GM18499 (cell line): ENCODE measurements around the gene USP22.

Source experiments
- ATAC-seq: cut with Tn5 transposase; IDR thresholded peaks from one replicate; pipeline ENCODE4 v1.9.1; 2021; ENCODE audit warnings: moderate number of reproducible peaks; ENCODE audit not compliant: insufficient read depth, unreplicated experiment

USP22 gene

DNA sequence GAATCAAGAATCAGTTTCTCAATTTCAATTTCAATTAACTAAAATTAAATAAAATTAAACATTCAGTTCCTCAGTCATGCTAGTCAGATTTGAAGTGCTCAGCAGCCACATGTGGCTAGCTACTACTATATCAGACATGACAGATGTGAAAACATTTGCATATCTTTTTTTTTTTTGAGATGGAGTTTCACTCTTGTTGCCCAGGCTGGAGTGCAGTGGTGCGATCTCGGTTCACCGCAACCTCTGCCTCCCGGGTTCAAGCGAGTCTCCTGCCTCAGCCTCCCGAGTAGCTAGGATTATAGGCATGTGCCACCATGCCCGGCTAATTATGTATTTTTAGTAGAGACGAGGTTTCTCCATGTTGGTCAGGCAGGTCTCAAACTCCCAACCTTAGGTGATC, 10.2 kb upstream of the USP22 start:
- peak; percentile 80 for ATAC-seq

DNA sequence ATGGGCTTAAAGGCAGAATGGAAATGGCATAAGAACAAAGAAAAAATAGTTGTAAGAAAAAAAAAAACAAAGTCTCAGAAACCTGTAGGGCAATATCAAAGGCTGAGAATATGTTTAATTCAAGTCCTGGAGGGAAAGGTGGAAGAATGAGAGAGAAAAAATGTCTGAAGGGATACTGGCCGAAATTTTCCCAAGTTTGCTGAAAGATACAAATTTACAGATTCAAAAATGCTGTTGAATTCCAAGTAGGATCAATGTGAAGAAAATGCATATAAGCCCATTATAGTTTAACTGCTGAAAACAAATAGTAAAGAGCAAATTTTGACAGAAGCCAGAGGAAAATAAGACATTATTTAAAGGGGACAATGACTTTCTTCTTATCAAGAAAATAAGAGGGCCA, 6.6 kb upstream of the USP22 start:
- no peak for ATAC-seq

DNA sequence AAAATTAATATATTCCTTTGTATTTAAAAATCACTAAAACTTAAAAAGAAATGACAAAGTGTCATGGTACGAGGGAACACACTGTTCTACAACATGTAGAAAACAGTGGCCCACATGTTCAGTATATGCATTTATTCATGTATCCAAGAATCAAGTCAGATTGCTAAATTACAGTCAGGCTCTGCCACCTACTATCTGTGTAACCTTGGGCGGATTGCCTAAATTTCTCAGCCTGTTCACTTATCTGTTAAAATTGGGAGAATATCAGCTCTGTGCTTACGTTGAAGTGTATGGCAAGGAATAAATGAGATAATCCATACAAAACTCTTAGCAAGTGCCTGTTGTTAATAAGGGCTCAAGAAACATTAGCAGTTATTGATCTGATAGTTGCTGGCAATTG, 3.4 kb upstream of the USP22 start:
- no peak for ATAC-seq

DNA sequence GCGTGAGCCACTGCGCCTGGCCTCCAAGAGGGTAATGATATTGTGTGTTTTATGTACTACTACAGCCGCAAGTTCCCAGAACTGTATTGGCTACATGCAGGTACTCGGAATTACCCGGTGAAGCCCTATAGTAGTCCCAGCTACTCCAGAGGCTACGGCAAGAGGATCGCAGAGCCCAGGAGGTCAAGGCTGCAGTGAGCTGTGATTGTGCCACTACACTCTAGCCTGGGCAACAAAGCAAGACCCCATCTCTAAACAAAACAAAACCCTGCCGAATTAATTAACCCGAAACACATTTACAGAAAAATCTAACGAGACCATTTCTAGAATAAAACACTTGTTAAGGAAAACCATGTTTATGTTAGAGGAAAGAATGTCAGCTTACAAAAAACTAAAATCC, 2.2 kb upstream of the USP22 start:
- no peak for ATAC-seq

DNA sequence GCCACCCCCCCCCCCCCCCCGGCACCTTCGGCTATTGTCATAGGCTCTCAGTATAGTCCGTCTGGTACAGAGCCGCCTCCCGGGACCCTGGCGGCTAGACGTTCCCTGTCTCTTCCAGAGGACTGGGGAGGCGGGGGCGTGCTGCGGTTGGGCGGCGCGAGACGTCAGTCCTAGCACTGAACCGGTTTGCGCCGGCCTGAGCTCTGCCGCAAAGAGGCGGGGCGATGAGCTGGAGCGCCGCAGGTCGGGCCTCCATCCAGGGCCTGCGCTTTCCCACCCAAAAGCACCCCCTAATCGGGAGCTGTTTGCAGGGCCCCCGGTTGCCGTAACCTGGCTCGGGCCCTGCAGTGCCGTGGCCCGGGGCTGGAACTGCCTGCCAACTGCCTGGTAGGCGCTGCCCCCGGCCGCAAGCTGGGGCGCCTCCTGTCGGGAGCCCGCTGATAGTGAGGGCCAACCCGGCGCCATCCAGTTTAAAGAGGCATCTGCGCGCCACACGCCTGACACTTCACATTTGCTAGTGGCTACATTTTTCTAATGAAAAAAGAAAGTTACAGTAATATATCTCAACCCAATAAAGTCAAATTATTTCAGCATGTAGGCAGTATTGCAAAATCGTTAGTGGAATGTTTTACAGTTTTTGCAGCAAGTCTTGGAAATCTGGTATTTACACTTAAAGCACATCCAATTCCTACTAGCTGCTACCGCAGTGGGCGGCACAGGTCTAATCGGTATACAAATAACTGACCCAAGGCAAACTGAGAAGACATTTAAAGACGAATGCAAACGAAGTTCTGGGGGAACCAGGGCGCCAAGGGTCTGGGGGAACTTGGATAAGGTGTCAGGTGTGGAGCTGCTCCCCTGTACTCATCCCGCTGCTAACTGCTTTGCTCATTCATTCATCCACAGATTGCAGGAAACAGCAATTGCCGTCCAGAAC, 753 bp upstream of the USP22 start:
- ATAC-seq = peak; percentile 57

DNA sequence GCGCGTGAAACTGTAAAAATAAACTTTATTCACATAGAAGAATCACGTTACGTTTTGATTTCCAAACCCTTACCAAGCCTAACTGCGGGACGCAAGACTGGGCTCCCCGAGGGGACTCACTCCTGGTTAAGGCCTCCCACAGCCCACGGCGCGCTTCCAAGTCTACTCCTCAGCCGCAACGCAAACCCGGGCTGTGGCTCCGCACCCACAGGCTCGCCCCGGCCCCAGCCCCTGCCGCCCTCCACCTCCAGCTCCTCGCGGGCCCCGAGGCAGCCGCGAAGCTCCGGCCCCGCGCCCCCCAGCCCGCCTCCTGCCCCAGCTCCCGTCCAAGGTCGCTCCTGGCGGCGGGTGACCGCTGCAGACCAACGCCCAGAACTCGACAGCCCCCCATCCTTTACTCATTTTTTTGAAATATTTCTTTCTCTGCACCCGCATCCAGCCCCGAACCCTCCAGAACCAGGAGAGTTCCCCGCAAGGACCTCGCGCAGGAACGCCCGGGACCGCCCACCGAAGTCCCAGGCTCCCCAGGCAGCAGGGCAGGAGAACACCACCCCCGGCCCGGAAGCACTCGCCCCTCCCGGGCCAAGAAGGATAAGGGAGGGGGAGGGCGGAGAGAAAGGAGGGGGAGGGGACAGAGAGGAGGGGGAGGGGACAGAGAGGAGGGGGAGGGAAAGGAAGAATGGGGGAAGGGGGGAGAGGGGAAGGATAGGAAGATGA, 912 bp downstream of the USP22 start:
- ATAC-seq = no peak

DNA sequence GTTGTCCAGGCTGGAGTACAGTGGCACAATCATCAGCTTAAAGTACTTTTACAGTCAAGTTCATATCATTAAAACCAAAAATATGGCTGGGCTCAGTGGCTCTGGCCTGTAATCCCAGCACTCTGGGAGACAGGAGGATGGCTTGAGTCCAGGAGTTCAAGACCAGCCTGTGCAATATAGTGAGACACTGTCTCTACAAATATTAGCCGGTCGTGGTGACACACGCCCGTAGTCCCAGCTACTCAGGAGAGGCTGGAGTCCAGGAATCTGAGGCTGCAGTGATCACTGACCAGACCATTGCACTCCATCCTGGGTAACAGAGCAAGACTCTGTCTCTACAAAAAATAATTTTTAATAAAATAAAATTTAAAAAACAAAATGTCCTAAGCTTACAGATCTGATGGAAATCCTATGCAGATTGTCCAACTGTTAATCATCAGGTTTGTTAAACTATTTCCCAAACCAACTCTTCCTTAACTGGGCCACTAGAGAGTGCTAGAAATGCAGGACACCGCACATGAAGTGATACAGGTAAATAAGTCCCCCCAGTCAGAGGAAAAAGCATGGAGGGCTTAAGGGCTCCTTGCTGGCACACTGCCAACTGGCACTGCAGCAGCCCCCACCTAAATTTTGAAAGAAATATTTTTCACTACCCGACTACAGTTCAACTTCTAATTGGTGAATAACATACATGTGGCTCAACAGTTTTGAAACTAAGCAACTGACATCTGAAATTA, 2.8 kb downstream of the USP22 start:
- no peak for ATAC-seq

DNA sequence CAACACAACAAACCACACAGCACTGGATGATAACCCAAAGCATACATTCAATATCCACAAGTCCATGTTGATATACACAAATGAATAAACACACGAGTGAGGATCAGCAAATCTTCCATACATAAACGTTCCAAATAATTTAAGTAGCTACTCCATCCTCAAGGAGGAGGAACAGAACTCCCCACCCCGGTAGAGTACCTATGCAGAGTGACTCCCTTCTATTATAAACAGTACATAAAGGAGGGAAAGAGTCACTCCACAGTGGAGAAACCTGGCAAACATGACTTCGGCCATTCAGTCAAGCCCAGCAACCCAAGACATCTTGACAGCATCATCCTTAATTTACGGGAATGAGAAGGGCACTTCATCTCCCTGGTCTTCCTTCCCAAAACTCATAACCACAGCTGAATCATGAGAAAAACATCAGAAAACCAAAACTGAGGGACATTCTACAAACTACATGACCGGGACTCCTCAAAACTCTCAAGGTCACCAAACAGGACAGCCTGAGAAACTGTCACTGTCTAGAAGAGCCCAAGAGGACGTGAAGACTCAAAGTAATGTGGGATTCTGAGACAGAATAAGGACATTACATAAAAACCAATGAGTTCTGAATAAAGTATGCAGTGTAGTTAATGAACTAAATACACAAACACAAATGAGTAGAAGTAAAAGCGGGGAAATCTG, 5.6 kb downstream of the USP22 start:
- no peak for ATAC-seq

DNA sequence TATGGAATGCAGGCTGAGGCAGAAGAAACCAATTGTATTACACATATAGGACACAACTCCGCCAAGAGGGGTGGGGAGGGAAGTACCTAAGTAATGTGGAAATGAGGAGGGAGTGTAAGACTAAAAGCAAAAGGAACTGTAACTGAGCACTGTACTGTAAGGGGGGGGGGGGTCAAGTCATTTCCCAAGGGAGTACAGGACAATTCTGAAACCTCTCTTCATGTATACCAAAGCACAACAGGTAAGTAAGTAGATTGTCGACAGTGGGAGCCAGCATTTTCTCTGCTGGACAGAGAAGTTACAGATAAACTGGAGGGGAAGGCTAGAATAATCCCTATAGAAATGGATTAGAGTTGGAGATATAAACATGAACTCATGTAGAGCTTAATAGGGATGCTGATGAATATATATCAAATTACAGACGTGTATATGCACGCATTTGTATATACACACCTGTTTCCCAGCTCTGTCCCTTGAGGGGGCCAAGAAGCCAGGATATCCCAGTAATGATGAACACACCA, 6.4 kb downstream of the USP22 start:
- no peak for ATAC-seq

DNA sequence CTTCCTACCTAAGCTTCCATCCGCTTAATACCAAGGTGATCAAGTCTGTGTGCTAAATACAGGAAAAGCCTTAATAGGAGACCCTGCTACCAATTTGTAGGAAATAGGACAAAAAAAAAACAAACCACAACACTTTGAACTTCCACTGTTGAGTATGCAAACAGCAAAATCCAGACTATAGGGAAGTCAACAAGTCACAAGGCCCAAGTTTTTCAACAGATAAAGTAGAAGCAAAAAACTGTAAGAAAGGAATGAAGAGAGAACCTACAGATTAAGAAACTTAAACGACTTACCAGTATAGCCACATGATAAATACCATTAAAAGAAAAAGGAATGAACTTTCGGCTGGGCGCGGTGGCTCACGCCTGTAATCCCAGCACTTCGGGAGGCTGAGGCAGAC, 7.4 kb downstream of the USP22 start:
- no peak for ATAC-seq

DNA sequence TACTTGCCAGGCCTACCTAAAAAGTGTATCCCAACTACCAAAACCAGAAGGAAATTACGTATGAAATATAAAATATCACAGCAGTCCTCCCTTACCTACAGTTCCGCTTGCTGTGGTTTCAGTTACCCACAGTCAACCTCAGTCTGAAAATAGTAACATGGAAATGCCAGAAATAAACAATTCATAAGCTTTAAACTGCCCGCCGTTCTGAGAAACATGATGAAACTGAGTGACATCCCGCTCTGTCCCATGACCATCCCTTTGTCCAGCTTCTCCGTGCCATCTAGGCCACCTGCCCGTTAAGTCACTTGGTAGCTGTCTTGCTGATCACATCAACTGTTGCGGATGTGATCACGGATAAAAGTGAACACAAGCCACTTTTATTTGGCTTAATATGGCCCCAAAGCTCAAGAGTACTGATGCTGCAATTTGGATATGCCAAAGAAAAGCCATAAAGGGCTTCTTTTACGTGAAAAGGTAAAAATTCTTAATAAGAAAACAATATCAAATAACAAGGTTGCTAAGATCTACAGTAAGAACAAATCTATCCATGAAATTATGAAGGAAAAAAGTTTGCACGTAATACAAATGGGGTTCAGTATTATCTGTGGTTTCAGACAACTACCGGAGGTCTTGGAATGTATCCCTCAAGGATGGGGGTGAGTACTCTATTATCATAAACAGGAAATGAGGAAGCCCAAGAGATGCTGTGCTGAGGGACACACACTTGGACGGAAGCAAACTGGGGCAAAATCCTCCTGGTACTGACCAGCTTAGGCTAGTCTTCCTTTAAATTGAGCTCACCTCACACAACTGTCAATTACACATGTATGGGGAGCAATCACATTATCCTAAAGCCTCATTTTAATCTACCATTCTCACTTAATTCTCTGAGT, 8.2 kb downstream of the USP22 start:
- ATAC-seq = peak; percentile 42

DNA sequence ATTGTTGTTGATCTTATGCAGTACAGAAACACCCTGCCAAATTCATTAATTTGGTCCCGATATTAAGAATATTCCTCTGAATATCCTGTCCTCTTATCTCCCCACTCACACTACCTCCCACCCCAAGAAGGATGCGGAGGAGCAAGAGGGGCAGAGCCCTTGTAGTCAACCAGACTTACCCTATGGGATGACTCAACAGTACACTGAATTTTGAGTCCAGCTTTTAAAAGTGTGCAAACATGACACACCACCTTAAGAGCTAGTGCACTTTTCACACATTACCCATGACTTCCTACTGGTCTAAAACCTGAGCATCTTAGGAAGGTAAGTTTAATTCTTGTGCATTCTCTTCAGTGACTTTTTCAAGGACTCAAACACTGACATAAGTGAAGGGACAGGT, 9.5 kb downstream of the USP22 start:
- ATAC-seq = no peak

DNA sequence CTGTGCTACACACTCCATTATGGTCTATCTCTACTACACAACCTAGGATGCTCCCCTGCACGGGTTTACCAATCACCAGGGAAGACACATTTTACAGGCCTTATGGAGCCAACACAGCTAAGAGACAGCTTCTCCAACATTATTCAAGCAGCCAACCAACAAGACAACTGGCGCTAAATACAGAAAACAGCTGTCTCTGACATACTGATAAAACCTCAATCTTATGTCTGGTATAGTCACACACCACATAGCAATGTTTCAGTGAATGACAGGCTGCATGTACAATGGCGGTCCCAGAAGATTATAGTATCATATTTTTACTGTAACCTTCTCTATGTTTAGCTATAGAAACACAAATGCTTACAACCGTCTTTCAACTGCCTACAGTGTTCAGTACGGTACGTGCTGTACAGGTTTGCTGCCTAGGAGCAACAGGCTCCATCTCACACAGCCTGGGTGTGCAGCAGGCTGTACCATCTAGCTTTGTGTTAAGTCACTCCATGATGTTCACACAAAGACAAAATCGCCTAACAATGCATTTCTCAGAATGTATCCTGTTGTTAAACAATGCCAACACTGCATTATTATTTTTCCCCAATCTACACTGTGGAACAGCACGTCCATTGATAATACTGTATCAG, 10.9 kb downstream of the USP22 start:
- no peak for ATAC-seq

DNA sequence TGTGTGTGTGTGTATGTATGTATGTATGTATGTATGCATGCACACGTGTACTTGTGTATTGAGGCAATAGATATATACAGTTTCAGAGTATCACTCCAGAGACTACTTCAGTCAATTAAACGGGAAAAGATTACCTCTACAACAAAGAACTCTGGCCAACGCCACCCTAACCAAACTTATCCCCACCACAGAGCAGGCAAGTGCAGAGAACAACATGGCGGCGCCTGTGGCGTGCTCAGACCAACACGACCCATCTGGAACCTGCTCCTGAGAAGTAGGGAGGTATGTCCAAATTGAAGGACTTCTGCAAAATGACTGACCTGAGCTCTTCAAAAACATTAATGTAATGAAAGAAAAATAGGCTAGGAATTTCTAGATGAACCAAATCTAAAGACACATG, 12.4 kb downstream of the USP22 start:
- ATAC-seq = no peak

DNA sequence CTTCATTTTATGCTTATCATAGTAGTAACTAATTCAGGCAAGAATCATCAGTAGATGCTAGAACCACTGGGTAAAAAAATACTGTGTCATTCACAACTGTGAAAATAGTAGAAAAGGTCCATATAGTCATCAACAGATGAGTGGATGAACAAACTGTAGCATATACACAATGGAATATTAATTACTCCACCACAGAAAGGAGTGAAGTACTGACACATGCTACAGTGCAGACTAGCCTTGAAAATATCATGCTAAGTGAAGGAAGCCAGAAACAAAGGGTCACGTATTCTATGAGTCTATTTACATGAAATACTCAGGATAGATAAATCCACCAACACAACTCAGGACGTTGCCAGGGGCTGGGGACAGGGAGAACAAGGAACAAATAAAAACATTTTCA, 13.3 kb downstream of the USP22 start:
- no peak for ATAC-seq

DNA sequence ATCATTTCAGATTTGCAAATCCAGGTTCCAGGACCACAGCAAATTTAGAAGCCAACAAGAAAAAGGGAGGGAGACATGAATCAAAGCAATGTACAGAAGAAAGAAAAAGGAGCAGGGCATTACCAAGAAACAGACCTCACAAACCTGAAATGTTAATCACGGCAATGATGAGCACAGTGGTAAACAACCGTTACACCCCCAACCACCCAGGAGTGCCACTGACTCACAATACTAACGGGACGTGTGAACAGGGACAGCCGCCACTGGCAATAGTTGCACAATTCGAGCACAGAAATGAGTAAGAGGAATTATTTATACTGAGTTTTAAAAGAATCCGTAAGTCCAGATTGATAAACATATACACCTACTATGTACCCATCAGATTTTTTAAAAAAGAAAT, 13.8 kb downstream of the USP22 start:
- ATAC-seq = no peak

DNA sequence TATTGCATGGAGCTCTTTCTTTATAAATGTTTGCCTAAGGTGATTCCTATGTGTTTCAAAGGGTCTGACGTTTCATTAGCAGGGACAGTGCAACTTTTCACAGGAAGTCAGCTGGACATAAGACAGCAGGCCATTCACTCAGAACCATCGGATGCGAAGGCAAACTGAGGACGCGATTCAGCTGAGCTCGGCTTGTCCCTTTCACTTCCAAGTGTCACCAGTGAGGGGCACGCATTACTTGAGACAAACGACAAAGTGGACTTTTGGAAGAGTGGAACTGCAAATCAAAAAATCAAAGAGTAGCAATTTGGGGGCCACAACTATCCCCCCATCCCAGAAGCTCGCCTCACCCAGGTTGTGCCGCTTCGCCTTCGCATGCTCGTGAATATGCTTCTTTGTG, 14.6 kb downstream of the USP22 start:
- ATAC-seq = no peak

DNA sequence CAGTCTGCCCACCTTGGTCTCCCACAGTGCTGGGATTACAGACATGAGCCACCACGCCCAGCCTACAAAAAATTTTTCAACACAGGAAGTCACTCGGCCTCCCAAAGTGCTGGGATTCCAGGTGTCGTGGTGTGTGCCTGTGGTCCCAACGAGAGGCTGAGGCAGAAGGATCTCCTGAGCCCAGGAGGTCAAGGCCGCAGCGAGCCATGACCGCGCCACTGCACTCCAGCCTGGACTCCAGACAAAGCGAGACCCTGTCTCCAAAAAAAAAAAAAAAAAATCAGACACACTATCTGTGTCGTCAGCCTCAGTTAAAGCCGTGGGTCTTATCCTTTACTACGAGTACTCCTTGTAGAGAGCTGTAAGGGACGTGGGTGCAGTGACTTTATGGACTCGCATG, 15.8 kb downstream of the USP22 start:
- ATAC-seq = no peak

DNA sequence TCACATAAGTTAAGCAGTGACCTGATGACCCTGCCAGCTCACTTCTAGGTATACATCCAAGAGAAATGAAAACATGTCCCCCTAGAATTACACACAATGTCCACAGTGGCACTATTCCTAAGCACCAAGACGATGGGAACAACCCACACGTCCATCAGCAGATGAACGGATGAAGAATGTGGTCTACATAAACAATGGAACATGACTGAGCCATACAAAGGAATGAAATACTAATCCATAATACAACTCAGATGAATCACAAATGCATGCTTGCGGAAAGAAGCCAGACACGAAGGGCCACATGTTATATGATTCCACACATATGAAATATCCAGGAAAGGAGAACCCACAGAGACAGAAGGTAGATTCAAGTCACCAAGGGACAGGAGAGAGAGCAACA, 17.4 kb downstream of the USP22 start:
- no peak for ATAC-seq
